ENCODE results near the gene CDKN2D. TPM values are rescaled to one million over a fixed set of nuclear protein-coding genes. Genes with fewer than 3 reads are reported as not detected.
"Not testable (repeated sequence)": the region's sequence is repeated elsewhere in the genome, so short reads cannot be mapped to it uniquely, and the experiment has no call there.

CDKN2D gene
- polyA plus RNA-seq, 4 donors, result 4.4 to 19.0 (median 14.2) TPM

DNA sequence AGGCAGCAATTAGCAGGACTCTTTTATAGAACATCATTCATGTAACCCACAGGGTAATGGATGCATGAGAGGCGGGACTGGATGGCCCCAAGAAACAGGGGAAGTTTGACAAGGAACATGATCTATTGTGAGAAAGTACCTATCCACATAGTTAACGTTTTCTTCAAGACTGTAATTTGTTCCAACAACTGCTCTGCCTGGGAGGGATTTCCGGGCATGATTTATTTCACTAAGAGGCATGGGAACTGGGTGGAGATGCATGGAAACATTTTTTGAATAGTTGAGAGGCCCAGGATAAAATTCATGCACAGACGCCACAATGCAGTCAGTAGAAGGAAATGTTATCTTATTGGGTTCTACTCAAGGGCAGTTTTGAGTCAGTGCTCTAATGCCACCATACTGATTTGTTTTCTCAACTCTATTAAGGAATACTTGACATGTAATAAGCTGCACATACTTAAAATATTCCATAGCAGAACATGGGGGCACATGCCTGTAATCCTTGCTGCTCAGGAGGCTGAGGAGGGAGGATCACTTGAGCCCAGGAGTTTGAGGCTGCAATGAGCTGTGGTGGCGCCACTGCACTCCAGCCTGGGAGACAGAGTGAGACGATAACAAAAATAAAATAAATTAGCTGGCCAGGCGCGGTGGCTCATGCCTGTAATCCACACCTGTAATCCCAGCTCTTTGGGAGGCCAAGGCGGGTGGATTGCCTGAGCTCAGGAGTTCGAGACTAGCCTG is 35.0 kb downstream of the CDKN2D start:
- DNase-seq (no peak), FAIRE-seq (no peak)
- Histone ChIP-seq H3K4me3 (ENCODE audit: low read depth in 1 of 3, low read length in 3 of 3) (no peak overlapping the region), H3K36me3 (ENCODE audit: control insufficient read depth in 3 of 3, insufficient read depth in 2 of 3, low read depth in 1 of 3, low read length in 3 of 3) (no peaks in the 10 kb centered on the region), H3K27me3 (ENCODE audit: control insufficient read depth in 3 of 3, insufficient read depth in 3 of 3, low read length in 3 of 3) (peaks cover 0 to 5% (median 0%) of the 10 kb centered on the region in 3 donors), H3K9me3 (ENCODE audit: control insufficient read depth in 2 of 2, insufficient read depth in 1 of 2, low read depth in 1 of 2, low read length in 1 of 2) (peaks cover 0 to 5% of the 10 kb centered on the region in 2 donors), H3K27ac (ENCODE audit: low read depth in 1 of 3, low read length in 2 of 3) (no peak overlapping the region), H3K4me1 (ENCODE audit: control insufficient read depth in 3 of 3, insufficient read depth in 2 of 3, low read depth in 1 of 3, low read length in 2 of 3) (no peaks in the 10 kb centered on the region)
- WGBS, 3 donors, result 68 to 82% (median 78%) methylated on average over 10 of the region's 10 CpGs

DNA sequence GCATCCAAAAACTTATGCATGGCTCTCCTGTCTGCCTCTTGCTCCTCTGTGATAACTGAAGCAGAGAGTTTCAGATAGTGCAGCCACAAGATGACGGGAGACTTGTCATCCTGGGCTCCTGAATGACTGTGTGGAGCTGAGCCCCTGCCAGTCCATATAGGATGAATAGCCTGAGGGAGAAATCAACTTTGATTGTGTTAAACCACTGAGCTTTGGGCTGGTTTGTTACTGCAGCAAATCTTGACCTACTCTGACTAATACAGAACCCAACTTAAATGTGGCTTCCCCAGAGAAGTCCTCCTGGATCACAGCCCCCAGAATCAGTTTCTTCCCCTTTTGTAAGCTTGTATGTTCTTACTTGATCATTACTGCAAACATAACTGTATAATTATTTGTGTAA is 36.3 kb downstream of the CDKN2D start:
- H3K27ac ChIP-seq (ENCODE audit: low read depth in 1 of 3, low read length in 2 of 3), result no peak overlapping the region
- no peaks in the 10 kb centered on the region for H3K4me1 ChIP-seq (ENCODE audit: control insufficient read depth in 3 of 3, insufficient read depth in 2 of 3, low read depth in 1 of 3, low read length in 2 of 3)
- H3K9me3 ChIP-seq (ENCODE audit: control insufficient read depth in 2 of 2, insufficient read depth in 1 of 2, low read depth in 1 of 2, low read length in 1 of 2), result peaks cover 0 to 5% of the 10 kb centered on the region in 2 donors
- WGBS, 3 donors, result 83 to 94% (median 85%) methylated on average over 1 of the region's 1 CpG
- H3K36me3 ChIP-seq (ENCODE audit: control insufficient read depth in 3 of 3, insufficient read depth in 2 of 3, low read depth in 1 of 3, low read length in 3 of 3), result no peaks in the 10 kb centered on the region
- H3K4me3 ChIP-seq (ENCODE audit: low read depth in 1 of 3, low read length in 3 of 3), result no peak overlapping the region
- H3K27me3 ChIP-seq (ENCODE audit: control insufficient read depth in 3 of 3, insufficient read depth in 3 of 3, low read length in 3 of 3), result peaks cover 0 to under 1% (median 0%) of the 10 kb centered on the region in 3 donors
- no peak for FAIRE-seq
- DNase-seq, result no peak

DNA sequence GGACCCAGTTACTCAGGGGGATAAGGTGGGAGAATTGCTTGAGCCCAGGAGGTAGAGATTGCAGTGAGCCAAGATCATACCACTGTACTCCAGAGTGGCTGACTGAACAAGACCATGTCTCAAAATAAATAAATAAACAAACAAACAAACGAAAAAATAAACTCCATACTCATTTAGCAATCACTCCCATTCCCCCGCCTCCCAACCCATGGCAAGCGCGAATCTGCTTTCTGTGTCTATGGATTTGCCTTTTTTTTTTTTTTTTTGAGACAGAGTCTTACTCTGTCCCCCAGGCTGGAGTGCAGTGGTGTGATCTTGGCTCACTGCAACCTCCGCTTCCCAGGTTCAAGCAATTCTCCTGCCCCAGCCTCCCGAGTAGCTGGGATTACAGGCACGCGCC is 41.9 kb downstream of the CDKN2D start:
- 88 to 92% (median 89%) methylated on average over 8 of the region's 8 CpGs for WGBS, 3 donors
- not testable (repeated sequence) for FAIRE-seq; H3K36me3 ChIP-seq (ENCODE audit: control insufficient read depth in 3 of 3, insufficient read depth in 2 of 3, low read depth in 1 of 3, low read length in 3 of 3); H3K27ac ChIP-seq (ENCODE audit: low read depth in 1 of 3, low read length in 2 of 3); H3K9me3 ChIP-seq (ENCODE audit: control insufficient read depth in 2 of 2, insufficient read depth in 1 of 2, low read depth in 1 of 2, low read length in 1 of 2); H3K27me3 ChIP-seq (ENCODE audit: control insufficient read depth in 3 of 3, insufficient read depth in 3 of 3, low read length in 3 of 3); DNase-seq; H3K4me3 ChIP-seq (ENCODE audit: low read depth in 1 of 3, low read length in 3 of 3); H3K4me1 ChIP-seq (ENCODE audit: control insufficient read depth in 3 of 3, insufficient read depth in 2 of 3, low read depth in 1 of 3, low read length in 2 of 3)

DNA sequence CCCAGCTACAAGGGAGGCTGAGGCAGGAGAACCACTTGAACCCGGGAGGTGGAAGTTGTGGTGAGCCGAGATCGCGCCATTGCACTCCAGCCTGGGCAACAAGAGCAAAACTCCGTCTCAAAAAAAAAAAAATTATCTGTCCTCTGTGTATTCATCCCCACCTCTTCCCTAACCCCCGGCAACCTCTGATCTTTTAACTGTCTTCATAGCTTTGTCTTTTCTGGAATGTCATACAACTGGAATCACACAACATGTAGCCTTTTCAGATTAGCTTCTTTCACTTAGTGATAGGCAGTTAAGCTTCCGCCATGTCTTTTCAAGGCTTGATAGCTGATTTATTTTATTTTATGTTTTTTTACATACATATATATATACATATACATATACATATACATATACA is 43.1 kb downstream of the CDKN2D start:
- Histone ChIP-seq H3K36me3 (ENCODE audit: control insufficient read depth in 3 of 3, insufficient read depth in 2 of 3, low read depth in 1 of 3, low read length in 3 of 3) (no peaks in the 10 kb centered on the region), H3K9me3 (ENCODE audit: control insufficient read depth in 2 of 2, insufficient read depth in 1 of 2, low read depth in 1 of 2, low read length in 1 of 2) (no peaks in the 10 kb centered on the region), H3K27me3 (ENCODE audit: control insufficient read depth in 3 of 3, insufficient read depth in 3 of 3, low read length in 3 of 3) (peaks cover 0 to 15% (median 4%) of the 10 kb centered on the region in 3 donors), H3K27ac (ENCODE audit: low read depth in 1 of 3, low read length in 2 of 3) (no peak overlapping the region), H3K4me3 (ENCODE audit: low read depth in 1 of 3, low read length in 3 of 3) (no peak overlapping the region), H3K4me1 (ENCODE audit: control insufficient read depth in 3 of 3, insufficient read depth in 2 of 3, low read depth in 1 of 3, low read length in 2 of 3) (no peaks in the 10 kb centered on the region)
- WGBS, 3 donors, result 74 to 90% (median 87%) methylated on average over 7 of the region's 7 CpGs
- DNase-seq (no peak), FAIRE-seq (no peak)

DNA sequence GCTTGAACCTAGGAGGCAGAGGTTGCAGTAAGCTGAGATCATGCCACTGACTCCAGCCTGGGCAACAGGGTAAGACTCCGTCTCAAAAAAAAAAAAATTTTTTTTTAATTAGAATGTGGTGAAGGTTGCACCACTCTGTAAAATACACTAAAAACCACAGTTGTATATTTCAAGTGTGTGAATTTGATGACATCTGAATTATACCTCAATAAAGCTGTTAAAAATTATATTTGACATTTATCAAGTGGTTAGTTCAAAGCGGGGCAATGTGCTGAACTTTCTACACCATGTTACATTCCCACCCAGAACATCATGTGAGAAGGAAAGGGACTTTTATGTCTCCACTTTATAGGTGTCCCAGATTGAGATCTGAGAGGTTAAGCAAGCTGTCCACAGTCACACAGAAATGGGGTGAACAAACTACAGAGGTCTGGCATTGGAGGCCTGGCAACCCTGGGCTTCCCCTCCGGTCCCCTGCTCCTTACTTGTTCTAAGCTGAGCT is 45.6 kb downstream of the CDKN2D start:
- Histone ChIP-seq H3K27ac (ENCODE audit: low read depth in 1 of 3, low read length in 2 of 3) (no peak overlapping the region), H3K36me3 (ENCODE audit: control insufficient read depth in 3 of 3, insufficient read depth in 2 of 3, low read depth in 1 of 3, low read length in 3 of 3) (no peaks in the 10 kb centered on the region), H3K9me3 (ENCODE audit: control insufficient read depth in 2 of 2, insufficient read depth in 1 of 2, low read depth in 1 of 2, low read length in 1 of 2) (no peaks in the 10 kb centered on the region), H3K27me3 (ENCODE audit: control insufficient read depth in 3 of 3, insufficient read depth in 3 of 3, low read length in 3 of 3) (peaks cover 0 to 37% (median 11%) of the 10 kb centered on the region in 3 donors), H3K4me3 (ENCODE audit: low read depth in 1 of 3, low read length in 3 of 3) (no peak overlapping the region), H3K4me1 (ENCODE audit: control insufficient read depth in 3 of 3, insufficient read depth in 2 of 3, low read depth in 1 of 3, low read length in 2 of 3) (no peaks in the 10 kb centered on the region)
- DNase-seq (no peak), FAIRE-seq (no peak)
- 72 to 80% (median 73%) methylated on average over 3 of the region's 3 CpGs for WGBS, 3 donors

DNA sequence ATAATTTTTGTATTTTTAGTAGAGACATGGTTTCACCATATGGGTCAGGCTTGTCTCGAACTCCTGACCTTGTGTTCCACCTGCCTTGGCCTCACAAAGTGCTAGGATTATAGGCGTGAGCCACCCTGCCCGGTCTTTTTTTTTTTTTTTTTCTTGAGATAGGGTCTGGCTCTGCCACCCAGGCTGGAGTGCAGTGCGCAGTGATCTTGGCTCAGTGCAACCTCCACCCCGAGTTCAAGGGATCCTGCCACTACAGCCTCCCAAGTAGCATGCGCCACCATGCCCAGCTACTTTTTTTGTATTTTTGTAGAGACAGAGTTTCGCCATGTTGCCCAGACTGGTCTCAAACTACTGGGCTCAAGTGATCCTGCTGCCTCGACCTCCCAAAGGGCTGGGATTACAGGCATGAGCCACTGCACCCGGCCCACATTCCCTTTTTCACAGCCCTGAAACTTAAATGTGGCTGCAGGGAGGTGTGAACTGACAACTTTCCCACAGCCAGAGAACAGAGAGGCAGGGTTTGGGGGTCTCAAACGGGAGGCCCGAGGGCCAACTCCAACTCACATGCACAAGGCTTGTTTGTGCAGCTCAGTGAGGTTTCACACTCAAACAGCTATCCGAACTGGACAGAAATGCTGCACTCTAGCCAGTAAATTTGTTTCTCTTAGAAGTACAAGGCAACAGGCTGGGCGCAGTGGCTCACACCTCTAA is 47.2 kb downstream of the CDKN2D start:
- H3K4me1 ChIP-seq (ENCODE audit: control insufficient read depth in 3 of 3, insufficient read depth in 2 of 3, low read depth in 1 of 3, low read length in 2 of 3), result no peaks in the 10 kb centered on the region
- H3K36me3 ChIP-seq (ENCODE audit: control insufficient read depth in 3 of 3, insufficient read depth in 2 of 3, low read depth in 1 of 3, low read length in 3 of 3), result no peaks in the 10 kb centered on the region
- no peak overlapping the region for H3K27ac ChIP-seq (ENCODE audit: low read depth in 1 of 3, low read length in 2 of 3)
- H3K9me3 ChIP-seq (ENCODE audit: control insufficient read depth in 2 of 2, insufficient read depth in 1 of 2, low read depth in 1 of 2, low read length in 1 of 2), result no peaks in the 10 kb centered on the region
- H3K4me3 ChIP-seq (ENCODE audit: low read depth in 1 of 3, low read length in 3 of 3), result no peak overlapping the region
- FAIRE-seq (no peak), DNase-seq (no peak)
- peaks cover 8 to 51% (median 21%) of the 10 kb centered on the region in 3 donors for H3K27me3 ChIP-seq (ENCODE audit: control insufficient read depth in 3 of 3, insufficient read depth in 3 of 3, low read length in 3 of 3)
- WGBS, 3 donors, result 71 to 81% (median 72%) methylated on average over 12 to 13 of the region's 13 CpGs

DNA sequence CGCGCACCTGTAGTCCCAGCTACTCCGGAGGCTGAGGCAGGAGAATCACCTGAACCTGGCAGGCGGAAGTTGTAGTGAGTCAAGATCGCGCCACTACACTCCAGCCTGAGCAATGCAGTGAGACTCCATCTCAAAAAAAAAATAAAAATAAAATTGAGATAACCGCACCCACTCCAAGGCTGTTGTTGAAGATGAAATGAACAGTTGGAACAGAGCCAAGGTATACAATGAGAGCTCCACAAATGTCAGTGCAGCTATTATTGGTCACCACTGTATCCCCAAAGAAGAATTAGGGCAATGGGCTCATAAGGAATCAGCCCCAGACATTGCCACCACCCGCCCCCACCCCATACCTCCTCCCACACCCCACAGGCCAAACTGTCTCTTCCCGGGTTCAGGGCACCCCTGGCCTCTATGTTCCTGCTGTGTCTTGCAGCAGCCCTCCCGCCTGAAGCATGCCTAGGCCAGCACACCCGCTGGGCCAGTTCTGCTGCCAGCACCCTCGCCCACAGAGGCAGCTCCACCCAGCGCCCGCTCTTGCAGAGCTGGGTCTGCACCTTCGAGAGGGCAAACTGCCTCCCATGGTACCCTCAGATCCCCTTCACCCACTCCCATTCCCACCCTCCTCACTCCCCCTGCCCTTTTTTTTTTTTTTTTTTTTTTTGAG is 48.0 kb downstream of the CDKN2D start:
- Histone ChIP-seq H3K27ac (ENCODE audit: low read depth in 1 of 3, low read length in 2 of 3) (no peak overlapping the region), H3K4me3 (ENCODE audit: low read depth in 1 of 3, low read length in 3 of 3) (no peak overlapping the region), H3K4me1 (ENCODE audit: control insufficient read depth in 3 of 3, insufficient read depth in 2 of 3, low read depth in 1 of 3, low read length in 2 of 3) (no peaks in the 10 kb centered on the region), H3K9me3 (ENCODE audit: control insufficient read depth in 2 of 2, insufficient read depth in 1 of 2, low read depth in 1 of 2, low read length in 1 of 2) (no peaks in the 10 kb centered on the region), H3K27me3 (ENCODE audit: control insufficient read depth in 3 of 3, insufficient read depth in 3 of 3, low read length in 3 of 3) (peaks cover 8 to 60% (median 27%) of the 10 kb centered on the region in 3 donors), H3K36me3 (ENCODE audit: control insufficient read depth in 3 of 3, insufficient read depth in 2 of 3, low read depth in 1 of 3, low read length in 3 of 3) (no peaks in the 10 kb centered on the region)
- WGBS, 3 donors, result 57 to 86% (median 71%) methylated on average over 15 of the region's 15 CpGs
- no peak for FAIRE-seq
- no peak for DNase-seq

DNA sequence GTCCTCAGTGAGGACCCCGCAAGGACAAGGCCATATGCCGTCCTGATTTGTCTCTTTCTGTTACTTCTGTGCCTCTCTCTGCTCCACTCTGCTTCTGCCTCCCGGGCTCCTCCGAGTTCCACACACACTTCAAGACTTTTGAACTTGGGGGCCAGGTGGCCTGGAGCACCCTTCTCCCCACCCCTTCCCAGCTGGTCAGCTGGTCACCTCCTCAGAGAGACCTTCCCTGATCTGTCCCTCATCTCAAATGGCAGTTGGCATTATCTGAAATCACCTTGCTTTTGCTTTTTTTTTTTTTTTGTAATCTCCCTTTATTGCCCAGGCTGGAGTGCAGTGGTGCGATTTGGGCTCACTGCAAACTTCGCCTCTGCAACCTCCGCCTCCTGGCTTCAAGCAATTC is 49.4 kb downstream of the CDKN2D start:
- Histone ChIP-seq H3K4me1 (ENCODE audit: control insufficient read depth in 3 of 3, insufficient read depth in 2 of 3, low read depth in 1 of 3, low read length in 2 of 3) (no peaks in the 10 kb centered on the region), H3K9me3 (ENCODE audit: control insufficient read depth in 2 of 2, insufficient read depth in 1 of 2, low read depth in 1 of 2, low read length in 1 of 2) (no peaks in the 10 kb centered on the region)
- 54 to 69% (median 65%) methylated on average over 7 of the region's 7 CpGs for WGBS, 3 donors

More for the DNA sequence above, 49.4 kb downstream of the CDKN2D start:
- no peak overlapping the region for H3K27ac ChIP-seq (ENCODE audit: low read depth in 1 of 3, low read length in 2 of 3)
- FAIRE-seq (no peak), DNase-seq (no peak)
- no peak overlapping the region for H3K4me3 ChIP-seq (ENCODE audit: low read depth in 1 of 3, low read length in 3 of 3)
- H3K36me3 ChIP-seq (ENCODE audit: control insufficient read depth in 3 of 3, insufficient read depth in 2 of 3, low read depth in 1 of 3, low read length in 3 of 3), result no peaks in the 10 kb centered on the region
- H3K27me3 ChIP-seq (ENCODE audit: control insufficient read depth in 3 of 3, insufficient read depth in 3 of 3, low read length in 3 of 3), result peaks cover 12 to 73% (median 37%) of the 10 kb centered on the region in 3 donors

Data from small intestine (tissue), 7 donors.